ENCODE data around the gene STRBP.

Gene STRBP

GRCh38 chr9:123099042-123099441, 169.3 kb downstream of the STRBP start:
- DNase-seq (ENCODE audit: low read depth in 3 of 3), result no peak

GRCh38 chr9:123098096-123098459, 170.3 kb downstream of the STRBP start:
- no peak for DNase-seq (ENCODE audit: low read depth in 3 of 3)

- DNase-seq (ENCODE audit: low read depth in 3 of 3), result no peak
Measured at GRCh38 chr9:123097430-123098095, 170.8 kb downstream of the STRBP start.

GRCh38 chr9:123096987-123097386, 171.4 kb downstream of the STRBP start:
- no peak for DNase-seq (ENCODE audit: low read depth in 3 of 3)

- no peak for DNase-seq (ENCODE audit: low read depth in 3 of 3)
Measured at GRCh38 chr9:123093141-123093540, 175.2 kb downstream of the STRBP start.

GRCh38 chr9:123091459-123091858, 176.9 kb downstream of the STRBP start:
- no peak for DNase-seq (ENCODE audit: low read depth in 3 of 3)

GRCh38 chr9:123090956-123091355, 177.4 kb downstream of the STRBP start:
- DNase-seq (ENCODE audit: low read depth in 3 of 3), result no peak

GRCh38 chr9:123090198-123090896, 178.0 kb downstream of the STRBP start:
- no peak for DNase-seq (ENCODE audit: low read depth in 3 of 3)

GRCh38 chr9:123089790-123090189, 178.6 kb downstream of the STRBP start:
- DNase-seq (ENCODE audit: low read depth in 3 of 3), result no peak

- no peak for DNase-seq (ENCODE audit: low read depth in 3 of 3)
Measured at GRCh38 chr9:123089040-123089439, 179.3 kb downstream of the STRBP start.

GRCh38 chr9:123087359-123087888, 181.0 kb downstream of the STRBP start:
- DNase-seq (ENCODE audit: low read depth in 3 of 3), result no peak

- no peak for DNase-seq (ENCODE audit: low read depth in 3 of 3)
Measured at GRCh38 chr9:123085916-123086315, 182.5 kb downstream of the STRBP start.

- no peak for DNase-seq (ENCODE audit: low read depth in 3 of 3)
Measured at GRCh38 chr9:123084256-123084655, 184.1 kb downstream of the STRBP start.

GRCh38 chr9:123083680-123084079, 184.7 kb downstream of the STRBP start:
- no peak for DNase-seq (ENCODE audit: low read depth in 3 of 3)

GRCh38 chr9:123081824-123082223, 186.6 kb downstream of the STRBP start:
- DNase-seq (ENCODE audit: low read depth in 3 of 3), result no peak

GRCh38 chr9:123080444-123080843, 187.9 kb downstream of the STRBP start:
- DNase-seq (ENCODE audit: low read depth in 3 of 3), result no peak

GRCh38 chr9:123074628-123075027, 193.8 kb downstream of the STRBP start:
- no peak for DNase-seq (ENCODE audit: low read depth in 3 of 3)

GRCh38 chr9:123073991-123074422, 194.4 kb downstream of the STRBP start:
- no peak for DNase-seq (ENCODE audit: low read depth in 3 of 3)

GRCh38 chr9:123073441-123073840, 194.9 kb downstream of the STRBP start:
- DNase-seq (ENCODE audit: low read depth in 3 of 3), result no peak

- DNase-seq (ENCODE audit: low read depth in 3 of 3), result no peak
Measured at GRCh38 chr9:123072407-123072995, 195.9 kb downstream of the STRBP start.

Data from stimulated activated CD4-positive, alpha-beta T cell treated with anti-CD3 and anti-CD28 coated beads, TNF-alpha, amount 100 ng/mL, for 48 hours (primary cell).